Stimulated activated CD4-positive, alpha-beta T cell treated with anti-CD3 and anti-CD28 coated beads, Interleukin-12 subunit alpha, Interleukin-12 subunit beta, amount 100 ng/mL, for 48 hours (primary cell): ENCODE results near the gene CRYGS.

Source experiments
- DNase-seq, 3 donors: peaks; one replicate each; pipeline ENCODE4 v3.0.0-alpha.2; 2020; ENCODE audit warnings: low read depth in 2 of 3, low spot score in 1 of 3

CRYGS gene

GRCh38 chr3:186496016-186496415 lies 48.2 kb downstream of the CRYGS start:
- no peak for DNase-seq

- DNase-seq, result no peak
Observed at GRCh38 chr3:186493525-186494255, 50.5 kb downstream of the CRYGS start.

GRCh38 chr3:186492385-186492984 lies 51.7 kb downstream of the CRYGS start:
- DNase-seq, result no peak

GRCh38 chr3:186489507-186489906 lies 54.7 kb downstream of the CRYGS start:
- no peak for DNase-seq
